ENCODE data around the gene THNSL1.
"Not testable (repeated sequence)": the region's sequence is repeated elsewhere in the genome, so short reads cannot be mapped to it uniquely, and the experiment has no call there.

THNSL1 gene

GRCh38 chr10:24998044-24998443 is 18.4 kb upstream of the THNSL1 start:
- no peak for DNase-seq

GRCh38 chr10:25011591-25011990 is 4.8 kb upstream of the THNSL1 start:
- not testable (repeated sequence) for DNase-seq

- DNase-seq, result no peak
Measured at GRCh38 chr10:25014579-25014978, 1.8 kb upstream of the THNSL1 start.

- DNase-seq, result peak; percentile 88
Measured at GRCh38 chr10:25015828-25016375, 510 bp upstream of the THNSL1 start, which contains the start of gene ENKUR. Gene ENKUR, minus strand, starts transcription at chr10:25016158. Its CDS starts 222 bp downstream, at chr10:25015936.

- peak; percentile 10 for DNase-seq
Measured at GRCh38 chr10:25017154-25017590, 760 bp downstream of the THNSL1 start.

- no peak for DNase-seq
Measured at GRCh38 chr10:25017661-25018060, 1.2 kb downstream of the THNSL1 start.

DNA sequence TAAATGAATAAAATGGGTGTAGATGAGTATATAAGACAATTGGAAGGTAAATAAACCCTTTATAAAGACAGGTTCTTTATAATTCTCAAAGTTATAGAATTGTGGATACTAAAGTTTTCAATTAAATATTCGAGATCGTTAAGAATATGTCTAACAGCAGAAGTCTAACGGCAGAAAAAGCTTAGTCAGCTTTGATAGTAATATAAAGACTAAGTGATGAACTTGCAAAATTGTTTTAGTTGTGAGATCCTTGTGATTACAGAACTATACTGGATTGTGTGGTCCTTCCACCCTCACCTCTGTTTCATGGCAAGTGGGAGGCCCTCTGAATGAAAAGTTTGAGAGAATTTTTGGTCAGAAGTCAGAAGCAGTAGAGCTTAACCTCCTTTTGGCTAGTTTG is 2.3 kb downstream of the THNSL1 start:
- DNase-seq, result no peak

DNA sequence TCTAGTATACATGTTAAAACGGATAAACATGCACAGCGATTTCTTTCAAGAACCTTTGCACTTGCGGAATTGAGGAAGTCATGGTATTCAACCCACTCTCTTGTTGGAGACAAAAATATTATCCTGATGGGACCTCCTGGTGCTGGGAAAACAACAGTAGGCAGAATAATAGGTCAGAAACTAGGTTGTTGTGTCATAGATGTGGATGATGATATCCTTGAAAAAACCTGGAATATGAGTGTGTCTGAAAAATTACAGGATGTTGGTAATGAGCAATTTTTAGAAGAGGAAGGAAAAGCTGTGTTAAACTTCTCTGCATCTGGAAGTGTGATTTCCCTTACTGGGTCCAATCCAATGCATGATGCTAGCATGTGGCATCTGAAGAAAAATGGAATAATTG is 6.9 kb downstream of the THNSL1 start:
- DNase-seq, result no peak

GRCh38 chr10:25024528-25024927 is 8.1 kb downstream of the THNSL1 start:
- DNase-seq, result no peak

DNA sequence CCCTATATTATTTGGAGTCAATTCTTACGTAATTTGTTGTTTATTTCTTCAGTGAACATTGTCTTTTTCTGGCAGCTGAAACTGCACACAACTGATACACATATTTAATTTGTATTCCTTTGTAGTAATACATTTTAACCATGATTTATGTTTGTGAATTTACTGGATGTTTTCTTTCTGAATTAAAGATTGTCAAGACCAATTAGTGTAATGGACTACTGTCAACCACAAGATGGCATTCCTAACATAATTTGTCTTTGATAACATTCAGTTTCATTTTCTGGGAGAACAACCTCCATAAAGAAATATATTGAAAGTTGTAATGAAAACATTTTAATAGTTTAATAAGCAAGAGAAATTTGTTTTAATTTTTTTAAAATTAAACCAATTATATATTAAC is 10.1 kb downstream of the THNSL1 start:
- no peak for DNase-seq

DNA sequence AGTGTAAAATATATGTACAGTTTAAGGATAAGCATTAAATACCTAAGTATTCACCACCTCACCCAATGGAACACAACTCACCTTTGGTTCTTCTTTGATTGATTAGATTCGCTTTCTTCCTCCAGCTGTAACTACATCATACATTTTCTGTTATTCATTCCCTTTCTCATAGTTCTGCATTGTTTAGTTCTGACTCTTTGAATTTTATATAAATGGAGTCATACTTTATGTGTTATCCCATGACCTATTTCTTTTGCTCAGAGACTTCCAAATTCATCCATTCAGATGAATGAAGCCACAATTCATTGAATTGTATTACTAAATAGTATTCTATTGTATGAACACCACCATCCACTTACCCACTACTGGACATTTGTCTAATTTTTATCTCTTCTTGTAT is 12.3 kb downstream of the THNSL1 start:
- DNase-seq, result no peak

GRCh38 chr10:25029519-25029918 is 13.1 kb downstream of the THNSL1 start:
- DNase-seq, result no peak

- no peak for DNase-seq
Measured at GRCh38 chr10:25036381-25036780, 20.0 kb downstream of the THNSL1 start.

- no peak for DNase-seq
Measured at GRCh38 chr10:25038325-25038724, 21.9 kb downstream of the THNSL1 start.

DNA sequence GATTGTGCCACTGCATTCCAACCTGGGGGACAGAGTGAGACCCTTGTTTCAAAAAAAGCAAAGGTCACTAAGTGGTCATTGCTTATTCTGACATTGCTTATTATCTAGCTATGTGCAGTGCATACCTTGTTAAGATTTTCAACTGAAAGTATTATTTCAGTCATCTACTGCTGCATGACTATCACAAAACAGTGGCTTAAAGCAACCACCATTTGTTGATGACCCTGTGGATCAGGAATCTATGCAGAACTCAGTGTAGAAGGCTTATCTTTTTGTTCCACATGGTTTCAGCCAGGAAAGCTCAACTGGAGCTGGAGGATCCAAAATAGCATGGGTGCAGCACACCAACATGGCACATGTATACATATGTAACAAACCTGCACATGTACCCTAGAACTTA is 23.1 kb downstream of the THNSL1 start:
- no peak for DNase-seq

GRCh38 chr10:25046641-25047040 is 30.2 kb downstream of the THNSL1 start:
- no peak for DNase-seq

GRCh38 chr10:25047088-25047487 is 30.7 kb downstream of the THNSL1 start:
- DNase-seq, result no peak

- DNase-seq, result no peak
Measured at GRCh38 chr10:25047591-25048301, 31.3 kb downstream of the THNSL1 start.

- DNase-seq, result no peak
Measured at GRCh38 chr10:25048450-25048849, 32.0 kb downstream of the THNSL1 start.

DNA sequence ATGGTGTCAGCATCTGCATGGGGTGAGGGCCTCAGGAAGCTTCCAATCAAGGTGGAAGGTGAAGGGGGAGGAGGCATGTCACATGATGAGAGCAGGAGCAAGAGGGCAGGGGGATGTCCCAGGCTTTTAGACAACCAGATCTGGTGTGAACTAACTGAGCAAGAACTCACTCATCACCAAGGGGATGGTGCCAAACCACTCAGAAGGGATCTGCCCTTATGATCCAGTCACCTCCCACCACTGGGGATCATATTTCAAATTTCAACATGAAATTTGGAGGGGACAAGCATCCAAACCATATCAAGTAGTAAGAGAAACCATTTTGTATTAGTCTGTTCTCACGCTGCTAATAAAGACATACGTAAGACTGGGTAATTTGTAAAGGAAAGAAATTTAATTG is 33.6 kb downstream of the THNSL1 start:
- no peak for DNase-seq

- DNase-seq, result no peak
Measured at GRCh38 chr10:25050402-25050801, 34.0 kb downstream of the THNSL1 start.

DNA sequence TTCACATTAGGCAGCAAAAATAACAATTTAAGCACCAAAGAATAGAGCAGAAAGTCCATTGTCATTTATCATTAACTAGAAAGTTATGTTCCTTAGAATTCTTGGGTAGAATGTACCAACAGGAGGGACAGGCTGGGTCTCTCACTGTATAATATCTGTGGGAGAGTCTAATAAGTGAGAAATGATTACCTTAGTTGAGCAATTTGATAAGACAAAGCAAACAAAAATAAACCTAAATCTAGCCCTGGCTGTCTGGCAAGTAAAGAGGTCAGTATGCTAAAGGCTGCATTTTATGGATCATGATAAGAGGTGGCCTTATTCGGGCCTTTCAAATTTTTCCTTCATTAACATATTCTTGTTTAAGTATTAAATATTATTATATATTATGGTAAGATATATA is 35.6 kb downstream of the THNSL1 start:
- DNase-seq, result no peak

DNA sequence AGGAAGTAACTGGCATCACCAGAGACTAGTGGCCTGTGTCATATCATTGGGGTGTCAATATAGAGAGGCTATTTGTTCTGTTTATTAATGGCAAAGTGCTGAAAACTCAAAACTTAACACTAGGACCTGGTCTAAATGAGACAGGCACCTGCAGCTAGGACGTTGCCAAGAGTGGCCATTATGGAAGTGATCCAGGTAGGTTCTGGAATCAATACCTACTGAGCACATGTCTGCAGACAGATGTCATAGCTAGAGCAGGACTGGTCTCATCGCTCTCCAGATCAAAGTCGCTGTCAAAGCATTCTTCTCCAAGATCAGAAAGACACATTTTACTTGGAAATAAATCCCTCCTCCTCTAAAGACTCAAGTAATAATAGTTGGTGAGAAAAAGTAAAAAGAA is 40.3 kb downstream of the THNSL1 start:
- no peak for DNase-seq

- no peak for DNase-seq
Measured at GRCh38 chr10:25057886-25058285, 41.5 kb downstream of the THNSL1 start.

GRCh38 chr10:25059990-25060389 is 43.6 kb downstream of the THNSL1 start:
- no peak for DNase-seq

Data from activated CD4-positive, alpha-beta T cell treated with anti-CD3 and anti-CD28 coated beads for 1 hour (primary cell).